ENCODE data around the gene GRM4. TPM values are rescaled to one million over a fixed set of nuclear protein-coding genes. Genes with fewer than 3 reads are reported as not detected.

The GRM4 gene
- total RNA-seq, 1 experiment from 2014 or later: 0.41 TPM

DNA sequence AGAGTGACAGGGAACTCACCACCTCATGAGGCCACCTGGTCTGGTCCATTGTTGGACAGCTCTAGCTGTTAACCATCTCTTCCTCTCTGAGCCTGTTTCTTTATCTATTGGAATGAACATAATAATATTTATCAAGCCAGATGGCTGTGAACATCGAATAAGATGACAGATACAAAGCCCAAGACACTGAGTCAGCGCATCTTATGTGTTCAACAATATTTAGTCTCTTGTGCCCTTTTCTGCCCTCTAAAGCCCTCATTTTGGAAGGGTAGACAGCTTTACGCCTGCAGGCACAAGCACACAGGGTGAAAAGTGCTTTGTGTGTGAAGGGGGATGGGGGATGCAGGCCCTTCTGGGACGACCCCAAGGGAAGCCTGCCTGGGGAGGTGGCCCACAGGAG is 164.0 kb downstream of the GRM4 start:
- CTCF ChIA-PET: no interaction called here
- no TSS peak for BruUV-seq (replicated peaks)
- H3K27me3 ChIP-seq (replicated peaks; ENCODE audit: insufficient read depth, low read depth, low read length, poor library complexity): no peaks in the 10 kb centered on the region

DNA sequence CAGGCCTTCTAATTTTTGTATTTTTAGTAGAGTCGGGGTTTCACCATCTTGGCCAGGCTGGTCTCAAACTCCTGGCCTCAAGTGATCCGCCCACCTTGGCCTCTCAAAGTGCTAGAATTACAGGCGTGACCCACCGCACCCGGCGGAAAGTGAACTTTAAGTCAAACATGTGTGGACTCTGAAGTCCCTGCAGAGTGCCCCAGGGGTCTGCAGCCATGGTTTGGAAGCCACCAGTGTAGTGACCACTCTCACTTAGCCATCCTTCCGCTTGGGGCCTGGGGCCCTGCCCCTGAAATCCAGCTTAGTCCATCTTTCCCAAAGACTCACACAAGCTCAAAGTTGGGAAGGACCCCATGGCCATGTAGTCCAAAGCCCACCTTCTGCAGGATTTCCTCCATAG is 164.5 kb downstream of the GRM4 start:
- no peaks in the 10 kb centered on the region for H3K27me3 ChIP-seq (replicated peaks; ENCODE audit: insufficient read depth, low read depth, low read length, poor library complexity)
- H3K27ac ChIP-seq (ENCODE audit: low read depth, low read length, poor library complexity, severe bottlenecking): no peak overlapping the region
- no peaks in the 10 kb centered on the region for H3K36me3 ChIP-seq (ENCODE audit: insufficient read depth, low read length, poor library complexity, severe bottlenecking)
- H3K4me1 ChIP-seq (ENCODE audit: insufficient read depth, low read length, poor library complexity, severe bottlenecking): peaks cover 11% of the 10 kb centered on the region
- ChIA-PET POLR2A (ENCODE audit: low non-redundant PET) (no interaction called here), CTCF (no interaction called here)
- intact Hi-C loops (cut with micrococcal nuclease; ENCODE audit: unreplicated experiment): no loop called here
- no peak for DNase-seq (ENCODE audit: low spot score)
- no peak overlapping the region for H3K4me3 ChIP-seq (ENCODE audit: low read depth, low read length, poor library complexity, severe bottlenecking)
- TF ChIP-seq, protein P1, sequence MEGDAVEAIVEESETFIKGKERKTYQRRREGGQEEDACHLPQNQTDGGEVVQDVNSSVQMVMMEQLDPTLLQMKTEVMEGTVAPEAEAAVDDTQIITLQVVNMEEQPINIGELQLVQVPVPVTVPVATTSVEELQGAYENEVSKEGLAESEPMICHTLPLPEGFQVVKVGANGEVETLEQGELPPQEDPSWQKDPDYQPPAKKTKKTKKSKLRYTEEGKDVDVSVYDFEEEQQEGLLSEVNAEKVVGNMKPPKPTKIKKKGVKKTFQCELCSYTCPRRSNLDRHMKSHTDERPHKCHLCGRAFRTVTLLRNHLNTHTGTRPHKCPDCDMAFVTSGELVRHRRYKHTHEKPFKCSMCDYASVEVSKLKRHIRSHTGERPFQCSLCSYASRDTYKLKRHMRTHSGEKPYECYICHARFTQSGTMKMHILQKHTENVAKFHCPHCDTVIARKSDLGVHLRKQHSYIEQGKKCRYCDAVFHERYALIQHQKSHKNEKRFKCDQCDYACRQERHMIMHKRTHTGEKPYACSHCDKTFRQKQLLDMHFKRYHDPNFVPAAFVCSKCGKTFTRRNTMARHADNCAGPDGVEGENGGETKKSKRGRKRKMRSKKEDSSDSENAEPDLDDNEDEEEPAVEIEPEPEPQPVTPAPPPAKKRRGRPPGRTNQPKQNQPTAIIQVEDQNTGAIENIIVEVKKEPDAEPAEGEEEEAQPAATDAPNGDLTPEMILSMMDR (conservative IDR thresholded peaks at IDR 0.05; ENCODE audit: low read depth, low read length): no peak
- TF ChIP-seq EZH2 (IDR thresholded peaks at IDR 0.05; ENCODE audit: borderline replicate concordance, low read depth, low read length, poor library complexity, severe bottlenecking): no peak
- BruUV-seq (replicated peaks): no TSS peak
- no peaks in the 10 kb centered on the region for H3K9me3 ChIP-seq (ENCODE audit: low read depth, low read length, poor library complexity, severe bottlenecking)

More for the DNA sequence above, 164.0 kb downstream of the GRM4 start:
- intact Hi-C loops (cut with micrococcal nuclease; ENCODE audit: unreplicated experiment): no loop called here
- no peak for DNase-seq (ENCODE audit: low spot score)
- H3K27ac ChIP-seq (ENCODE audit: low read depth, low read length, poor library complexity, severe bottlenecking): no peak overlapping the region
- no peak overlapping the region for H3K4me3 ChIP-seq (ENCODE audit: low read depth, low read length, poor library complexity, severe bottlenecking)
- TF ChIP-seq, protein P1 (conservative IDR thresholded peaks at IDR 0.05; ENCODE audit: low read depth, low read length): no peak
- TF ChIP-seq EZH2 (IDR thresholded peaks at IDR 0.05; ENCODE audit: borderline replicate concordance, low read depth, low read length, poor library complexity, severe bottlenecking): no peak
- H3K4me1 ChIP-seq (ENCODE audit: insufficient read depth, low read length, poor library complexity, severe bottlenecking): peaks cover 11% of the 10 kb centered on the region
- H3K9me3 ChIP-seq (ENCODE audit: low read depth, low read length, poor library complexity, severe bottlenecking): no peaks in the 10 kb centered on the region
- POLR2A ChIA-PET (ENCODE audit: low non-redundant PET): no interaction called here
- no peaks in the 10 kb centered on the region for H3K36me3 ChIP-seq (ENCODE audit: insufficient read depth, low read length, poor library complexity, severe bottlenecking)

DNA sequence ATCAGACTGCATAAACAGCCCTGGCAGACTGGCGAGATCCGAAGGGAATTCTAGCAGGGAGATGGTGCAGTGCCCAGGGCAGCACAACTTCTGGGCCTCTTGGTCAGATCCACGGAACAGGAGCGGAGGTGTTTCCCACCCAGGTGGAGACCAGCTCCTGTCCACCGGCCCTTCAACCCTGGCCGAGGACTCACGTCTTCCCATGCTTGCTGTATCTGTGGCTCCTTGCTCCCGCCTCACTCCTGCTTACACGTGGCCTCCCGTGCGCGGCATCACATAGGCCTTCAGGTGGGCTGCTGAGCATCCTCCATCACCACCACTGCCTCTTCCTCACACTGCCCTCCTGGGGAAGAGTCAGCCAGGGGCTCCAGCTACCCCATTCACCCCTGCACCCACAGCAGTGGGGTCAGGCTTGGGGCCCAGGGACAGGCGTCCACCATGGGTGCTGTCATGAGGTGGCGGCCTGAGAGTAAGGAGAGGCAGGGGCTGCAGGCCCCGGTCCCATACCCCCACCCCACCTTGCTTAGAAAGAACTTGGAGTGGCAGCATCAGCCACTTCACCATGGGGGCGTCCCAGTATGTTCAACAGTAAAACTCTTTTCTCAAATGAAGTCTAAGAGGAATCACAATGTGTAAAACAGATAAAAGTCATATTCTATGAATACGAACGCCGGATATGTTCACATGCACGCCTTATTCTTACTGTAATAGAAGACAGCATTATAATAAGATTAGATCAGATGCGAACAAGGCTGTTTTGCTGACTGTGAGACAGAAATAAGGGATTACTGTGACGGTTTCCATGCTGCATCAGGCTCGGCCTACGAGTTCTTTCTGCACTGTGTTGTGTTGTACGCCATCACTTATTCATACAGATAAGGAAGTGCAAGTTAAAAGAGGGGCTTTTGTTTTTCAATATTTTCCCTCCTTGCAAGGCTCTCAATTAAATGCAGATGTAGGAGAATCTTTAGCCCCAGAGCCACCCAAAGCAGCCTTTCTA is 165.4 kb downstream of the GRM4 start:
- no peak for TF ChIP-seq EZH2 (IDR thresholded peaks at IDR 0.05; ENCODE audit: borderline replicate concordance, low read depth, low read length, poor library complexity, severe bottlenecking)
- TF ChIP-seq, protein P1 (conservative IDR thresholded peaks at IDR 0.05; ENCODE audit: low read depth, low read length): no peak
- Histone ChIP-seq H3K4me3 (ENCODE audit: low read depth, low read length, poor library complexity, severe bottlenecking) (no peak overlapping the region), H3K4me1 (ENCODE audit: insufficient read depth, low read length, poor library complexity, severe bottlenecking) (peaks cover 11% of the 10 kb centered on the region), H3K9me3 (ENCODE audit: low read depth, low read length, poor library complexity, severe bottlenecking) (no peaks in the 10 kb centered on the region), H3K27ac (ENCODE audit: low read depth, low read length, poor library complexity, severe bottlenecking) (no peak overlapping the region), H3K36me3 (ENCODE audit: insufficient read depth, low read length, poor library complexity, severe bottlenecking) (no peaks in the 10 kb centered on the region), H3K27me3 (replicated peaks; ENCODE audit: insufficient read depth, low read depth, low read length, poor library complexity) (no peaks in the 10 kb centered on the region)
- intact Hi-C loops (cut with micrococcal nuclease; ENCODE audit: unreplicated experiment): no loop called here
- BruUV-seq (replicated peaks): no TSS peak
- ChIA-PET POLR2A (ENCODE audit: low non-redundant PET) (no interaction called here), CTCF (no interaction called here)
- DNase-seq (ENCODE audit: low spot score): no peak
